Stimulated activated CD4-positive, alpha-beta T cell treated with anti-CD3 and anti-CD28 coated beads, TNF-alpha, amount 100 ng/mL, for 4 hours (primary cell): ENCODE data around the gene RAPH1.

ENCODE experiments used
- DNase-seq, 3 experiments: peaks; one replicate each; pipeline ENCODE4 v3.0.0-alpha.2; 2020; ENCODE audit warnings: low read depth in 3 of 3

Gene RAPH1

GRCh38 chr2:203535078-203535783 is at the start of gene RAPH1:
TSS of gene RAPH1 (minus strand) at chr2:203535301. CDS start at chr2:203495353, 39,948 bp downstream.
- DNase-seq, result peak; percentile 35 to 43 (median 39)

GRCh38 chr2:203584784-203585183 is 49.7 kb upstream of the RAPH1 start:
- no peak for DNase-seq

- no peak for DNase-seq
These were observed 48.6 kb upstream of the RAPH1 start for GRCh38 chr2:203583701-203584100.

- DNase-seq, result no peak
These were observed 48.1 kb upstream of the RAPH1 start for GRCh38 chr2:203583084-203583695.

GRCh38 chr2:203582468-203582867 is 47.4 kb upstream of the RAPH1 start:
- no peak for DNase-seq

GRCh38 chr2:203580844-203581243 is 45.7 kb upstream of the RAPH1 start:
- no peak for DNase-seq

- DNase-seq, result no peak
These were observed 44.6 kb upstream of the RAPH1 start for GRCh38 chr2:203579730-203580129.

GRCh38 chr2:203578759-203579643 is 43.9 kb upstream of the RAPH1 start:
- DNase-seq, result no peak

- DNase-seq, result no peak
These were observed 39.7 kb upstream of the RAPH1 start for GRCh38 chr2:203574824-203575223.

GRCh38 chr2:203572316-203572715 is 37.2 kb upstream of the RAPH1 start:
- no peak for DNase-seq

GRCh38 chr2:203569677-203570316 is 34.7 kb upstream of the RAPH1 start:
- no peak for DNase-seq

- DNase-seq, result no peak
These were observed 32.6 kb upstream of the RAPH1 start for GRCh38 chr2:203567691-203568090.

- no peak for DNase-seq
These were observed 31.1 kb upstream of the RAPH1 start for GRCh38 chr2:203566161-203566560.

GRCh38 chr2:203565076-203565475 is 30.0 kb upstream of the RAPH1 start:
- no peak for DNase-seq

GRCh38 chr2:203562268-203562667 is 27.2 kb upstream of the RAPH1 start:
- DNase-seq, result no peak

GRCh38 chr2:203559641-203560040 is 24.5 kb upstream of the RAPH1 start:
- no peak for DNase-seq

- no peak for DNase-seq
These were observed 18.7 kb upstream of the RAPH1 start for GRCh38 chr2:203553784-203554183.

- DNase-seq, result no peak
These were observed 16.7 kb upstream of the RAPH1 start for GRCh38 chr2:203551778-203552177.

GRCh38 chr2:203550266-203550665 is 15.2 kb upstream of the RAPH1 start:
- no peak for DNase-seq

GRCh38 chr2:203549406-203549805 is 14.3 kb upstream of the RAPH1 start:
- no peak for DNase-seq

- no peak for DNase-seq
These were observed 13.8 kb upstream of the RAPH1 start for GRCh38 chr2:203548887-203549286.

GRCh38 chr2:203547356-203547755 is 12.3 kb upstream of the RAPH1 start:
- DNase-seq, result no peak
